H9 (cell line): Measurements from ENCODE around the gene BACH1. TPM values are rescaled to one million over a fixed set of nuclear protein-coding genes. Genes with fewer than 3 reads are reported as not detected.

Experiments used
- DNase-seq: peaks from one replicate; pipeline ENCODE4 v3.0.0-alpha.2; 2017
- H2AFZ ChIP-seq: one replicate; pipeline ENCODE4 v1.6.1; 2013; ENCODE audit warnings: mild to moderate bottlenecking, low read length, control low read depth, moderate library complexity
- H2AK5ac ChIP-seq: 2 replicates; pipeline ENCODE4 v1.6.1; 2013; ENCODE audit warnings: low read length, control low read depth, mixed read lengths; ENCODE audit not compliant: insufficient read length
- H2BK120ac ChIP-seq: one replicate; pipeline ENCODE4 v1.6.1; 2013; ENCODE audit warnings: low read depth, mild to moderate bottlenecking, low read length, control low read depth, inconsistent platforms; ENCODE audit not compliant: poor library complexity, severe bottlenecking
- H2BK12ac ChIP-seq: 2 replicates; pipeline ENCODE4 v1.6.1; 2013; ENCODE audit warnings: low read length, control low read depth, mixed read lengths, low read depth; ENCODE audit not compliant: insufficient read length
- H2BK15ac ChIP-seq: 2 replicates; pipeline ENCODE4 v1.6.1; 2013; ENCODE audit warnings: low read depth, low read length, control low read depth
- H2BK20ac ChIP-seq: one replicate; pipeline ENCODE4 v1.6.1; 2013; ENCODE audit warnings: low read depth, mild to moderate bottlenecking, low read length, control low read depth, inconsistent platforms; ENCODE audit not compliant: poor library complexity, severe bottlenecking
- H2BK5ac ChIP-seq: 2 replicates; pipeline ENCODE4 v1.6.1; 2013; ENCODE audit warnings: low read length, control low read depth, mixed read lengths; ENCODE audit not compliant: insufficient read length
- H3K14ac ChIP-seq: 2 replicates; pipeline ENCODE4 v1.6.1; 2013; ENCODE audit warnings: low read length, control low read depth; ENCODE audit not compliant: insufficient read depth
- H3K18ac ChIP-seq: 2 replicates; pipeline ENCODE4 v1.6.1; 2013; ENCODE audit warnings: low read depth, mild to moderate bottlenecking, mixed read lengths, low read length, control low read depth; ENCODE audit not compliant: insufficient read length
- H3K23ac ChIP-seq: 2 replicates; pipeline ENCODE4 v1.6.1; 2013; ENCODE audit warnings: low read length, control low read depth, mixed read lengths, low read depth; ENCODE audit not compliant: insufficient read length
- H3K23me2 ChIP-seq: 2 replicates; pipeline ENCODE4 v1.6.1; 2013; ENCODE audit warnings: low read depth, mild to moderate bottlenecking, mixed read lengths, low read length, control low read depth; ENCODE audit not compliant: insufficient read length, poor library complexity, severe bottlenecking
- H3K27ac ChIP-seq: 2 replicates; pipeline ENCODE4 v1.5.1; 2013; ENCODE audit warnings: low read length, control low read depth, mixed read lengths, low read depth; ENCODE audit not compliant: insufficient read length
- H3K27me3 ChIP-seq: 2 replicates; pipeline ENCODE4 v1.6.1; 2013; ENCODE audit warnings: low read length, control low read depth, inconsistent platforms; ENCODE audit not compliant: insufficient read depth
- H3K4ac ChIP-seq: 2 replicates; pipeline ENCODE4 v1.6.1; 2013; ENCODE audit warnings: low read depth, mild to moderate bottlenecking, control low read depth, inconsistent platforms, low read length, moderate library complexity
- H3K4me1 ChIP-seq: 2 replicates; pipeline ENCODE4 v1.6.1; 2013; ENCODE audit warnings: low read length, control low read depth, inconsistent platforms; ENCODE audit not compliant: insufficient read depth
- H3K4me2 ChIP-seq: 2 replicates; pipeline ENCODE4 v1.6.1; 2013; ENCODE audit warnings: low read length, control low read depth, mixed read lengths; ENCODE audit not compliant: insufficient read length, insufficient read depth
- H3K56ac ChIP-seq: 2 replicates; pipeline ENCODE4 v1.6.1; 2013; ENCODE audit warnings: low read depth, mild to moderate bottlenecking, mixed read lengths, low read length, control low read depth; ENCODE audit not compliant: insufficient read length
- H3K79me1 ChIP-seq: 2 replicates; pipeline ENCODE4 v1.6.1; 2013; ENCODE audit warnings: low read depth, mild to moderate bottlenecking, moderate library complexity, low read length, control low read depth, inconsistent platforms; ENCODE audit not compliant: insufficient read depth, poor library complexity, severe bottlenecking
- H3K79me2 ChIP-seq: 2 replicates; pipeline ENCODE4 v1.6.1; 2013; ENCODE audit warnings: low read length, control low read depth, inconsistent platforms; ENCODE audit not compliant: insufficient read depth
- H3K9ac ChIP-seq: 2 replicates; pipeline ENCODE4 v1.6.1; 2013; ENCODE audit warnings: low read length, control low read depth, mixed read lengths; ENCODE audit not compliant: insufficient read length; ENCODE audit errors: extremely low read depth
- H3K9me3 ChIP-seq: one replicate; pipeline ENCODE4 v1.6.1; 2013; ENCODE audit warnings: low read depth, low read length, inconsistent platforms; ENCODE audit not compliant: control insufficient read depth
- H3T11ph ChIP-seq: one replicate; pipeline ENCODE4 v1.6.1; 2013; ENCODE audit warnings: mild to moderate bottlenecking, low read length, control low read depth, inconsistent platforms
- H4K20me1 ChIP-seq: one replicate; pipeline ENCODE4 v1.6.1; 2013; ENCODE audit not compliant: control insufficient read depth, insufficient read length, insufficient read depth
- H4K5ac ChIP-seq: 2 replicates; pipeline ENCODE4 v1.6.1; 2013; ENCODE audit warnings: low read depth, mild to moderate bottlenecking, mixed read lengths, low read length, control low read depth; ENCODE audit not compliant: insufficient read length
- H4K8ac ChIP-seq: replicated peaks from 2 replicates; pipeline ENCODE4 v1.6.1; 2013; ENCODE audit warnings: low read length, control low read depth, mixed read lengths, low read depth; ENCODE audit not compliant: insufficient read length
- H4K91ac ChIP-seq: 2 replicates; pipeline ENCODE4 v1.6.1; 2013; ENCODE audit warnings: low read depth, mild to moderate bottlenecking, moderate library complexity, mixed read lengths, low read length, control low read depth; ENCODE audit not compliant: insufficient read length
- H3K27ac Mint-ChIP-seq, 3 experiments: 2 replicates in 2 of 3; 3 replicates in 1 of 3; pipeline ENCODE4 v1.8.0; 2020 to 2021; ENCODE audit warnings: mixed read lengths in 3 of 3, mild to moderate bottlenecking in 1 of 3, moderate library complexity in 1 of 3
- H3K27me3 Mint-ChIP-seq: 2 replicates; pipeline ENCODE4 v1.8.0; 2021; ENCODE audit warnings: low read depth, mild to moderate bottlenecking, moderate library complexity, mixed read lengths
- H3K36me3 Mint-ChIP-seq, 3 experiments: 2 replicates in 2 of 3; 3 replicates in 1 of 3; pipeline ENCODE4 v1.8.0; 2020 to 2021; ENCODE audit warnings: low read depth in 3 of 3, mixed read lengths in 3 of 3; ENCODE audit not compliant: insufficient read depth in 1 of 3
- H3K4me1 Mint-ChIP-seq, 2 experiments: 2 replicates each; pipeline ENCODE4 v1.8.0; 2020; ENCODE audit warnings: mixed read lengths in 2 of 2
- H3K4me3 Mint-ChIP-seq, 2 experiments: 2 replicates in 1 of 2; 3 replicates in 1 of 2; pipeline ENCODE4 v1.8.0; 2020 to 2021; ENCODE audit warnings: mild to moderate bottlenecking in 2 of 2, mixed read lengths in 2 of 2, moderate library complexity in 1 of 2
- H3K9me3 Mint-ChIP-seq, 2 experiments: 2 replicates in 1 of 2; 3 replicates in 1 of 2; pipeline ENCODE4 v1.8.0; 2020; ENCODE audit warnings: mild to moderate bottlenecking in 2 of 2, mixed read lengths in 2 of 2, moderate library complexity in 1 of 2
- CTCF ChIP-seq: fragments of 200-600 bp; sonication (generic); conservative IDR thresholded peaks from 3 replicates; pipeline ENCODE4 v1.8.0; 2021; ENCODE audit warnings: antibody characterized with exemption, mild to moderate bottlenecking
- total RNA-seq: library from RNA; stranded (reverse); gene quantifications from 2 replicates; pipeline ENCODE4 v1.2.1, GENCODE V29; 2021

BACH1 gene
- total RNA-seq, 1 experiment from 2014 or later: 42.4 TPM

GRCh38 chr21:29277442-29277841 lies 21.3 kb upstream of the BACH1 start:
- Histone ChIP-seq H3K56ac (no peak overlapping the region), H3K79me2 (no peaks in the 10 kb centered on the region), H3K14ac (no peak overlapping the region), H4K5ac (no peak overlapping the region), H2AFZ (no peak overlapping the region), H3K4ac (no peak overlapping the region), H4K91ac (no peak overlapping the region), H3K18ac (no peak overlapping the region), H2BK15ac (no peak overlapping the region), H3K23ac (no peak overlapping the region), H3K27ac (no peak overlapping the region), H3K9me3 (no peaks in the 10 kb centered on the region), H2BK120ac (no peak overlapping the region), H2BK5ac (no peak overlapping the region), H3K23me2 (no peaks in the 10 kb centered on the region), H3K79me1 (no peaks in the 10 kb centered on the region), H2BK20ac (no peak overlapping the region), H4K8ac (no peak overlapping the region), H3K9ac (no peak overlapping the region), H2AK5ac (no peak overlapping the region), H2BK12ac (no peak overlapping the region), H4K20me1 (no peaks in the 10 kb centered on the region), H3K27me3 (no peaks in the 10 kb centered on the region), H3K4me1 (no peaks in the 10 kb centered on the region), H3T11ph (no peak overlapping the region), H3K4me2 (no peak overlapping the region)
- H3K4me3 Mint-ChIP-seq: no peak overlapping the region
- H3K27me3 Mint-ChIP-seq: no peaks in the 10 kb centered on the region
- no peak for TF ChIP-seq CTCF
- no peak for DNase-seq
- H3K36me3 Mint-ChIP-seq: peaks cover 0 to 3% (median 0%) of the 10 kb centered on the region in 3 experiments; a peak in 1 of 7 replicates
- H3K9me3 Mint-ChIP-seq: peaks cover 0 to 5% of the 10 kb centered on the region in 2 experiments; a peak in 3 of 5 replicates
- H3K27ac Mint-ChIP-seq: no peak overlapping the region
- peaks cover 0 to 7% of the 10 kb centered on the region in 2 experiments; a peak in 2 of 4 replicates for H3K4me1 Mint-ChIP-seq
